Right lobe of liver (tissue), 6 donors: ENCODE measurements around the gene SPNS2. TPM values are rescaled to one million over a fixed set of nuclear protein-coding genes. Genes with fewer than 3 reads are reported as not detected.

Source experiments
- ATAC-seq, 4 donors: fragments of 200-7000 bp; cut with Tn5 transposase; one replicate each; pipeline ENCODE4 v1.9.1; 2020; ENCODE audit warnings: mild to moderate bottlenecking in 4 of 4, moderate library complexity in 4 of 4
- DNase-seq, 3 donors: peaks; one replicate each; pipeline ENCODE4 v3.0.0-alpha.2; 2020
- H3K27ac ChIP-seq, 3 donors: fragments of 200-600 bp; one replicate each; pipeline ENCODE4 v1.8.0; 2022
- H3K27me3 ChIP-seq, 2 donors: fragments of 200-600 bp; one replicate each; pipeline ENCODE4 v1.8.0; 2022
- H3K36me3 ChIP-seq, 4 donors: fragments of 200-600 bp; sonication (generic) in 1 of 4; one replicate each; pipeline versions ENCODE4 v1.5.1 to v1.8.0; 2017 to 2022; ENCODE audit warnings: control low read depth in 1 of 4
- H3K4me1 ChIP-seq, 4 donors: fragments of 200-600 bp; sonication (generic) in 1 of 4; one replicate each; pipeline versions ENCODE4 v1.5.1 to v1.8.0; 2017 to 2022; ENCODE audit warnings: control low read depth in 1 of 4
- H3K4me3 ChIP-seq, 3 donors: fragments of 200-600 bp; one replicate each; pipeline ENCODE4 v1.8.0; 2022
- H3K9me3 ChIP-seq, 4 donors: fragments of 200-600 bp; sonication (generic) in 1 of 4; one replicate each; pipeline versions ENCODE4 v1.5.1 to v1.8.0; 2017 to 2022; ENCODE audit warnings: control low read depth in 1 of 4
- POLR2A ChIP-seq: fragments of 450-650 bp; IDR thresholded peaks from one replicate; pipeline ENCODE4 v1.6.1; 2017; ENCODE audit warnings: antibody characterized with exemption, mild to moderate bottlenecking
- WGBS: methylation state at CpG from one replicate; pipeline ENCODE4 v1.1.6; 2018; ENCODE audit warnings: low coverage, low lambda C conversion rate; ENCODE audit not compliant: insufficient coverage; ENCODE audit errors: missing lambda C conversion rate; 5-methylcytosine and 5-hydroxymethylcytosine counted together
- intact Hi-C, 2 donors: fragments of 100-400 bp; cut with DNase I; formaldehyde crosslinking; loops; one replicate each; pipeline versions ENCODE4 v1.11.2 to v1.14.1; 2022
- total RNA-seq, 6 experiments: library from RNA; depleted of rRNA in 2 of 6; stranded (reverse); fragments of >200 nt in 2 of 6; fragmentation: NEBNext Ultra II Directional in 3 of 6; extraction: Animal tissue kit (Norgen Biotek cat#: 25700) in 3 of 6; gene quantifications; one replicate each; pipeline versions ENCODE4 v1.1.0 to v1.2.4, GENCODE V29; 2016 to 2023
- TF ChIP-seq, protein P1 (sequence below), 4 donors: fragments of 200-600 bp in 3 of 4; fragments of 450-650 bp in 1 of 4; IDR thresholded peaks; one replicate each; pipeline versions ENCODE4 v1.5.1 to v1.8.0; 2016 to 2022; ENCODE audit warnings: antibody characterized with exemption in 4 of 4, mild to moderate bottlenecking in 2 of 4
- donor health status: DM: no; HTN: yes; CAD: no.
- donor health status: DM: no; HTN: no; CAD: no.
- donor health status: DM: no; HTN: no; CAD: no.
- donor health status: DM: no; HTN: yes; CAD: no.
- donor health status: DM: no; HTN: yes; CAD: no.

Gene SPNS2
- total RNA-seq, 6 experiments from 2014 or later, result 3.0 to 12.4 (median 7.3) TPM

DNA sequence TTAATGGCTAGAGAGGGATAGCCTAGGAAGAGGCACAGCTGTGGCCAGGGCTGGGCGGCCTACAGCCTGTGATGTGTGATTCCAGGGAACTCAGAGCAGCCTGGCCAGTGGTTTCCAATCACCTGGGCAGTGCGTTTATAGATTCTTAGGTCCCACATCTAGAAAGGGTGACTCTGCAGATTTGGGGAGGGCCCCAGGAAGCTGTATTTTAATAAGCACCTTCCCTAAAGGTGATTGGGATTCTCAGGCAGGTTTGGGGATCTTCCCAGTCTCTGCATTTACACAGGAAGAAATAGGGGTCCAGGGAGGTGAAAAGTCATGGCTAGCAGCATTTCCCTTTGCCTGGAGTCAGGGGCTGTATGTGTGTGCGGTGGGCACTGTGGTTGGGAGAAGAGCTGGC is 9.5 kb downstream of the SPNS2 start:
- no peak for TF ChIP-seq POLR2A
- TF ChIP-seq, protein P1, sequence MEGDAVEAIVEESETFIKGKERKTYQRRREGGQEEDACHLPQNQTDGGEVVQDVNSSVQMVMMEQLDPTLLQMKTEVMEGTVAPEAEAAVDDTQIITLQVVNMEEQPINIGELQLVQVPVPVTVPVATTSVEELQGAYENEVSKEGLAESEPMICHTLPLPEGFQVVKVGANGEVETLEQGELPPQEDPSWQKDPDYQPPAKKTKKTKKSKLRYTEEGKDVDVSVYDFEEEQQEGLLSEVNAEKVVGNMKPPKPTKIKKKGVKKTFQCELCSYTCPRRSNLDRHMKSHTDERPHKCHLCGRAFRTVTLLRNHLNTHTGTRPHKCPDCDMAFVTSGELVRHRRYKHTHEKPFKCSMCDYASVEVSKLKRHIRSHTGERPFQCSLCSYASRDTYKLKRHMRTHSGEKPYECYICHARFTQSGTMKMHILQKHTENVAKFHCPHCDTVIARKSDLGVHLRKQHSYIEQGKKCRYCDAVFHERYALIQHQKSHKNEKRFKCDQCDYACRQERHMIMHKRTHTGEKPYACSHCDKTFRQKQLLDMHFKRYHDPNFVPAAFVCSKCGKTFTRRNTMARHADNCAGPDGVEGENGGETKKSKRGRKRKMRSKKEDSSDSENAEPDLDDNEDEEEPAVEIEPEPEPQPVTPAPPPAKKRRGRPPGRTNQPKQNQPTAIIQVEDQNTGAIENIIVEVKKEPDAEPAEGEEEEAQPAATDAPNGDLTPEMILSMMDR (IDR thresholded peaks at IDR 0.05), result no peak
- Histone ChIP-seq H3K27ac (no peak overlapping the region), H3K9me3 (no peaks in the 10 kb centered on the region), H3K4me3 (no peak overlapping the region), H3K27me3 (no peaks in the 10 kb centered on the region), H3K4me1 (no peaks in the 10 kb centered on the region), H3K36me3 (no peaks in the 10 kb centered on the region)
- 50% methylated on average over 2 of the region's 3 CpGs for WGBS
- intact Hi-C loops, result loop anchor here in 1 of 2 donors (10.0 kb wide), 1 partner anchor 83 kb away; no protein-coding TSS in a partner anchor
- DNase-seq, result no peak
- ATAC-seq, result no peak

DNA sequence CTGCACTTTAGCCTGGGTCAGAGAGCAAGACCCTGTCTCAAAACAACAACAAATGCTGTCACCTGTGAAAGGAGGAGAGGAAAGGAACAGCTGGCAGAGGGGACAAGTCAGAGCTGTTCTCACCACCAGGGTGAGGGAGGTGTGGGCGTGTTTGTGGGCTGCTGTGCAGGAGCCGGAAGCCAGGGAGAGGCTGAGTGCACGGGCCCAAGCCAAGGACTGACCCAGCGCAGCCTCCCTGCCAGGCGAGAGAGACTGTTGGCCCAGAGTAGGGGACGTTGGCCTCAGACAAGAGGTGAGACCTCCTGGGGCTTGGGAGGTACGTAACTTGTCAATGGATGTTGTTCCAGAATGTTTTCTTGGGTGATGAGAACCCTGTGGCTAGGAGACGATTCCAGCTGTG is 10.7 kb downstream of the SPNS2 start:
- Histone ChIP-seq H3K36me3 (no peaks in the 10 kb centered on the region), H3K27me3 (no peaks in the 10 kb centered on the region), H3K4me3 (no peak overlapping the region), H3K27ac (peak overlapping the region in 2 of 3 donors; percentile 12 to 65), H3K4me1 (no peaks in the 10 kb centered on the region), H3K9me3 (no peaks in the 10 kb centered on the region)
- ATAC-seq (peak; percentile 24 to 46 (median 32)), DNase-seq (no peak)
- intact Hi-C loops, result loop anchor here in 1 of 2 donors (10.0 kb wide), 1 partner anchor 85 kb away; no protein-coding TSS in a partner anchor
- 42% methylated on average over 7 of the region's 8 CpGs for WGBS
- no peak for TF ChIP-seq POLR2A
- TF ChIP-seq, protein P1 (IDR thresholded peaks at IDR 0.05), result no peak

DNA sequence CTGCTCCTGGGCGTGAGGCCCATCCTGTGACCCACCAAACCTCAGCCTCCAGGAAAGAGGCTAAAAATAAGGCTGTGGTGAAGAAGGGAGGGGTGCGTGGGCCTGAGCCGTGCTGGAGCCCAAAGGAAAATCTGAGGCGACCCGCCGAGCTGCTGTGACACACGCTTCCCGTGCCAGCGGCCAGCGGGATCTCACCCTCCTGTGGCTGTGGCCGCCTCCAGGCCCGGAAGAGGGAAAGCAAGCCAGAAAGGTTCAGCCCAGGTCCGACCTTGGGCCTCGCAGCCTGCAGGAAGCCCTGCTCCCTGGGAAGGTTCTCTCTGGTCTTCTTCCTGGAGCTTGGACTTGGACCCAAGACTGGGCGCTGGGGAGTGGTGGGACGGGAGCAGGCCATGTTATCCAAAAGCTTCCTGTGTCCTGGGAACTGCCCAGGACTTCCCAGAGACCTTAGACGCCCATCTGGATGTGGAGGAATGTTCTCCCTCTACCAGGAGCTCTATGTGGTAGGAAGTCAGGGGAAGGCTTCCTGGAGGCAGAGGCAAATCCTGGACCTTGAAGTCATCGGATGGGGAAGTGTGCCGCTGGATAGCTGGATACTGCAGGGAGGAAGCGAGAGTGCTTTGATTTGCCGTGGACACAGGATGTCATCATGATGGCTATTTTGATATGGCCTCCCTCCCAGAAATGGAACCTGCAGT is 11.4 kb downstream of the SPNS2 start:
- Histone ChIP-seq H3K27me3 (no peaks in the 10 kb centered on the region), H3K36me3 (no peaks in the 10 kb centered on the region), H3K9me3 (no peaks in the 10 kb centered on the region), H3K4me1 (no peaks in the 10 kb centered on the region), H3K27ac (peak overlapping the region in 2 of 3 donors; percentile 12 to 65), H3K4me3 (no peak overlapping the region)
- 45% methylated on average over 4 of the region's 21 CpGs for WGBS
- peak; percentile 47 to 59 (median 50) for ATAC-seq
- DNase-seq, result peak in 1 of 3 donors; percentile 49
- intact Hi-C loops, result loop anchor here in 1 of 2 donors (10.0 kb wide), 1 partner anchor 85 kb away; no protein-coding TSS in a partner anchor
- TF ChIP-seq, protein P1 (IDR thresholded peaks at IDR 0.05), result no peak
- no peak for TF ChIP-seq POLR2A

DNA sequence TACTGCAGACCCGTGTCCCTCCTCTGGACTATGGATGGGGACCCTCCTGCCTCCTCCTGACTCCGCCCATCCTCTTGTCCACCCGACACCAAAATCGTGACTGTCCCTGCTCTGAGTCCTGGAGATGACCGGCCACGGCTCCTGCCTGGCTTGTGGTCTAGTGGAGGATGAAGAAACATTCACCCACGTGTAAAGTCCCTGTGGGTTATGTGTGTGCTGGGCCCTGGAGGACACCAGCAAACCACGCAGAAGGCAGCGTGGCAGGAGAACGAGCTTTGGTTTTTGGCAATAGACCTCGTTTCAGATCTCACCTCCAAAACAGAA is 11.9 kb downstream of the SPNS2 start:
- H3K4me1 ChIP-seq, result no peaks in the 10 kb centered on the region
- 62% methylated on average over 7 of the region's 11 CpGs for WGBS
- intact Hi-C loops, result no loop called here
- TF ChIP-seq, protein P1 (IDR thresholded peaks at IDR 0.05), result no peak
- TF ChIP-seq POLR2A, result no peak
- H3K4me3 ChIP-seq, result no peak overlapping the region
- no peaks in the 10 kb centered on the region for H3K9me3 ChIP-seq
- peak overlapping the region in 1 of 3 donors; percentile 65 for H3K27ac ChIP-seq
- H3K27me3 ChIP-seq, result no peaks in the 10 kb centered on the region
- DNase-seq (no peak), ATAC-seq (no peak)
- no peaks in the 10 kb centered on the region for H3K36me3 ChIP-seq
